Measurements from ENCODE around the gene IL23A. TPM values are rescaled to one million over a fixed set of nuclear protein-coding genes. Genes with fewer than 3 reads are reported as not detected.

IL23A gene
- total RNA-seq, 1 experiment from 2014 or later, result 17.5 TPM

GRCh38 chr12:56361487-56362129 is 22.9 kb downstream of the IL23A start:
- no peaks in the 10 kb centered on the region for H3K9me2 ChIP-seq (replicated peaks; ENCODE audit: low read length)
- no TSS peak for BruUV-seq (replicated peaks)
- intact Hi-C loops (cut with micrococcal nuclease), result loop anchor here (5.0 kb wide), 1 partner anchor 44 kb away; the partner anchor contains the start of gene CNPY2
- no peak for DNase-seq
- no peaks in the 10 kb centered on the region for H4K20me1 ChIP-seq (ENCODE audit: low read length)
- H3K27me3 ChIP-seq (ENCODE audit: low read length), result no peaks in the 10 kb centered on the region
- ATAC-seq, result no peak
- no peak overlapping the region for H3K27ac ChIP-seq (ENCODE audit: low read length)
- H3K4me1 ChIP-seq (ENCODE audit: insufficient read depth, low read length), result peaks cover 14% of the 10 kb centered on the region
- ChIA-PET POLR2A (ENCODE audit: unreplicated experiment) (no interaction called here), CTCF (no interaction called here)
- H3K36me3 ChIP-seq (ENCODE audit: low read depth, low read length), result no peaks in the 10 kb centered on the region
- H3K9me3 ChIP-seq (ENCODE audit: low read length), result no peaks in the 10 kb centered on the region
- H3F3A ChIP-seq (ENCODE audit: low read length, unreplicated experiment), result no peaks in the 10 kb centered on the region
- H3K9ac ChIP-seq (ENCODE audit: low read length), result no peak overlapping the region
- H3K4me3 ChIP-seq (ENCODE audit: low read length), result no peak overlapping the region
- peaks cover 26% of the 10 kb centered on the region for H3K79me2 ChIP-seq (ENCODE audit: low read length)
- TF ChIP-seq EZH2 (IDR thresholded peaks at IDR 0.05; ENCODE audit: low read length, unreplicated experiment) (no peak), CTCF (conservative IDR thresholded peaks at IDR 0.05; ENCODE audit: low read depth, low read length) (no peak)
- H2AFZ ChIP-seq (ENCODE audit: low read length), result no peak overlapping the region
- no peak overlapping the region for H3K4me2 ChIP-seq (ENCODE audit: low read length)

- no TSS peak for BruUV-seq (replicated peaks)
- Histone ChIP-seq H3K79me2 (ENCODE audit: low read length) (peaks cover 25% of the 10 kb centered on the region), H3K9me2 (replicated peaks; ENCODE audit: low read length) (no peaks in the 10 kb centered on the region), H3K27me3 (ENCODE audit: low read length) (no peaks in the 10 kb centered on the region), H3K4me2 (ENCODE audit: low read length) (no peak within 1 kb of the TSS), H3K36me3 (ENCODE audit: low read depth, low read length) (no peaks in the 10 kb centered on the region), H4K20me1 (ENCODE audit: low read length) (no peaks in the 10 kb centered on the region), H3K4me1 (ENCODE audit: insufficient read depth, low read length) (peaks cover 14% of the 10 kb centered on the region), H3K27ac (ENCODE audit: low read length) (no peak within 1 kb of the TSS), H2AFZ (ENCODE audit: low read length) (no peak within 1 kb of the TSS), H3F3A (ENCODE audit: low read length, unreplicated experiment) (no peaks in the 10 kb centered on the region), H3K4me3 (ENCODE audit: low read length) (no peak within 1 kb of the TSS), H3K9me3 (ENCODE audit: low read length) (no peaks in the 10 kb centered on the region), H3K9ac (ENCODE audit: low read length) (no peak within 1 kb of the TSS)
- TF ChIP-seq EZH2phosphoT487 (IDR thresholded peaks at IDR 0.05; ENCODE audit: borderline replicate concordance, low read length) (no peak), EZH2 (IDR thresholded peaks at IDR 0.05; ENCODE audit: low read length, unreplicated experiment) (no peak), CTCF (conservative IDR thresholded peaks at IDR 0.05; ENCODE audit: low read depth, low read length) (no peak)
- CTCF ChIA-PET, result no interaction called here
- intact Hi-C loops (cut with micrococcal nuclease), result loop anchor here (5.0 kb wide), 1 partner anchor 45 kb away; the partner anchor contains the start of gene CNPY2
- no peak for DNase-seq
- POLR2A ChIA-PET (ENCODE audit: unreplicated experiment), result no interaction called here
- no peak for ATAC-seq
Measured at GRCh38 chr12:56362130-56363059, 23.7 kb downstream of the IL23A start, which contains the start of gene APOF. Gene APOF, minus strand, starts transcription at chr12:56362857. Its CDS starts 112 bp downstream, at chr12:56362745.

Measured in PC-3 (cell line).